ENCODE data around the gene C6orf118. TPM values are rescaled to one million over a fixed set of nuclear protein-coding genes. Genes with fewer than 3 reads are reported as not detected.

Gene C6orf118
- total and polyA plus RNA-seq, 12 donors, result not detected

GRCh38 chr6:165321555-165322145 lies 12.2 kb upstream of the C6orf118 start:
- no peak for DNase-seq
- 69 to 87% (median 82%) methylated on average over 1 of the region's 1 CpG for WGBS, 4 donors

GRCh38 chr6:165321150-165321549 lies 11.7 kb upstream of the C6orf118 start:
- no peak for DNase-seq
- Histone ChIP-seq H3K9me3 (replicated peaks in 1 of 3) (no peaks in the 10 kb centered on the region), H3K4me3 (no peak overlapping the region), H3K27me3 (no peaks in the 10 kb centered on the region), H3K4me1 (replicated peaks in 1 of 2) (no peaks in the 10 kb centered on the region), H3K27ac (no peak overlapping the region), H3K36me3 (replicated peaks in 1 of 2) (no peaks in the 10 kb centered on the region)
- TF ChIP-seq CTCF (IDR thresholded peaks at IDR 0.05), result no peak
- TF ChIP-seq POLR2A (IDR thresholded peaks at IDR 0.05), result no peak
- WGBS, 4 donors, result 70 to 82% (median 72%) methylated on average over 3 of the region's 3 CpGs
- intact Hi-C loops (cut with DNase I), result no loop called here

More at GRCh38 chr6:165321555-165322145, 12.2 kb upstream of the C6orf118 start:
- Histone ChIP-seq H3K9me3 (replicated peaks in 1 of 3) (no peaks in the 10 kb centered on the region), H3K4me1 (replicated peaks in 1 of 2) (no peaks in the 10 kb centered on the region), H3K4me3 (no peak overlapping the region), H3K27me3 (no peaks in the 10 kb centered on the region), H3K36me3 (replicated peaks in 1 of 2) (no peaks in the 10 kb centered on the region), H3K27ac (no peak overlapping the region)
- intact Hi-C loops (cut with DNase I), result no loop called here
- TF ChIP-seq CTCF (IDR thresholded peaks at IDR 0.05) (no peak), POLR2A (IDR thresholded peaks at IDR 0.05) (no peak)

GRCh38 chr6:165317723-165318122 lies 8.3 kb upstream of the C6orf118 start:
- WGBS, 4 donors, result 76 to 87% (median 80%) methylated on average over 11 to 14 of the region's 14 CpGs
- no peak overlapping the region for H3K4me3 ChIP-seq
- no peaks in the 10 kb centered on the region for H3K27me3 ChIP-seq
- intact Hi-C loops (cut with DNase I), result no loop called here
- no peak for DNase-seq
- no peaks in the 10 kb centered on the region for H3K36me3 ChIP-seq (replicated peaks in 1 of 2)
- H3K27ac ChIP-seq, result no peak overlapping the region
- H3K4me1 ChIP-seq (replicated peaks in 1 of 2), result no peaks in the 10 kb centered on the region
- TF ChIP-seq CTCF (IDR thresholded peaks at IDR 0.05), result no peak
- no peak for TF ChIP-seq POLR2A (IDR thresholded peaks at IDR 0.05)
- no peaks in the 10 kb centered on the region for H3K9me3 ChIP-seq (replicated peaks in 1 of 3)

DNA sequence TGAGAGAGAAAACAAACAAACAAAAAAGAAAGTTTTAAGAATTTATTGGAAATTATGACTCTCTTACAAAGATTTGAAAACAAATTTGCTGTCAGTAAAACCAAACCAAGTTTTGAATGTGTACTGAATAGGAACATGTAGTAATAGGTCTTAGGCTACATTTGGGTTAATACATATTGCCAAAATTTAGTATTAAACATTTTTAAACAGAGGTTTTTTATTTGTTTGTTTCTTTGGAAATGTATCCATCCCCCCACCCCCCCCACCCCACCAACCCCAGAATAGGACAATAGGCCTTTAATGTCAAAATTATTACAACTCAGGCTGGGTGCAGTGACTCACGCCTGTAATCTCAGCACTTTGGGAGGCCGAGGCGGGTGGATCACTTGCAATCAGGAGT lies 2.5 kb downstream of the C6orf118 start:
- Histone ChIP-seq H3K36me3 (replicated peaks in 1 of 2) (no peaks in the 10 kb centered on the region), H3K27ac (no peak overlapping the region), H3K27me3 (no peaks in the 10 kb centered on the region), H3K4me3 (no peak overlapping the region), H3K4me1 (replicated peaks in 1 of 2) (peaks cover 0 to 5% of the 10 kb centered on the region in 2 donors), H3K9me3 (replicated peaks in 1 of 3) (no peaks in the 10 kb centered on the region)
- 77 to 91% (median 80%) methylated on average over 3 of the region's 3 CpGs for WGBS, 4 donors
- no peak for DNase-seq
- TF ChIP-seq CTCF (IDR thresholded peaks at IDR 0.05) (no peak), POLR2A (IDR thresholded peaks at IDR 0.05) (no peak)
- intact Hi-C loops (cut with DNase I), result no loop called here
